Activated CD8-positive, alpha-beta memory T cell treated with anti-CD3 and anti-CD28 coated beads, Interleukin-2, amount 50 U/mL, for 1 hour (primary cell): ENCODE measurements around the gene RELA.
"Not testable (repeated sequence)": the region's sequence is repeated elsewhere in the genome, so short reads cannot be mapped to it uniquely, and the experiment has no call there.

Experiments used
- DNase-seq: peaks from one replicate; pipeline ENCODE4 v3.0.0-alpha.2; 2020; ENCODE audit errors: extremely low read depth

Gene RELA

GRCh38 chr11:65662799-65663638, at the start of gene RELA:
Gene RELA (minus strand): TSS chr11:65662916. CDS start chr11:65662832, 84 bp downstream.
- DNase-seq: peak; percentile 69

- peak; percentile 90 for DNase-seq
Measured at GRCh38 chr11:65711785-65712632, 49.3 kb upstream of the RELA start, which contains the start of gene KAT5. Gene KAT5 (plus strand): TSS chr11:65712252. CDS start chr11:65712268, 16 bp downstream.

- no peak for DNase-seq
Measured at GRCh38 chr11:65710421-65710820, 47.7 kb upstream of the RELA start.

- no peak for DNase-seq
Measured at GRCh38 chr11:65709661-65710060, 46.9 kb upstream of the RELA start.

- no peak for DNase-seq
Measured at GRCh38 chr11:65708451-65708850, 45.7 kb upstream of the RELA start.

- not testable (repeated sequence) for DNase-seq
Measured at GRCh38 chr11:65707002-65707401, 44.3 kb upstream of the RELA start.

- peak; percentile 45 for DNase-seq
Measured at GRCh38 chr11:65706303-65706763, 43.6 kb upstream of the RELA start.

- DNase-seq: no peak
Measured at GRCh38 chr11:65703846-65704245, 41.1 kb upstream of the RELA start.

GRCh38 chr11:65701686-65702085, 39.0 kb upstream of the RELA start:
- DNase-seq: no peak

GRCh38 chr11:65700399-65700798, 37.7 kb upstream of the RELA start:
- no peak for DNase-seq

- DNase-seq: no peak
Measured at GRCh38 chr11:65699306-65699705, 36.6 kb upstream of the RELA start.

- no peak for DNase-seq
Measured at GRCh38 chr11:65698205-65698604, 35.5 kb upstream of the RELA start.

- DNase-seq: no peak
Measured at GRCh38 chr11:65696802-65697552, 34.3 kb upstream of the RELA start.

- DNase-seq: no peak
Measured at GRCh38 chr11:65695459-65696241, 32.9 kb upstream of the RELA start.

- DNase-seq: no peak
Measured at GRCh38 chr11:65692367-65692766, 29.7 kb upstream of the RELA start.

GRCh38 chr11:65691847-65692246, 29.1 kb upstream of the RELA start:
- DNase-seq: not testable (repeated sequence)

- DNase-seq: no peak
Measured at GRCh38 chr11:65685981-65686380, 23.3 kb upstream of the RELA start.

- not testable (repeated sequence) for DNase-seq
Measured at GRCh38 chr11:65683480-65683879, 20.8 kb upstream of the RELA start.

GRCh38 chr11:65680192-65680743, 17.6 kb upstream of the RELA start:
- no peak for DNase-seq

GRCh38 chr11:65672982-65673381, 10.3 kb upstream of the RELA start:
- no peak for DNase-seq
